GM12878 (cell line): ENCODE measurements around the gene LPCAT3. TPM values are rescaled to one million over a fixed set of nuclear protein-coding genes. Genes with fewer than 3 reads are reported as not detected.

ENCODE experiments used
- ATAC-seq: fragments of 200-7000 bp; cut with Tn5 transposase; 3 replicates; pipeline ENCODE4 v1.9.1; 2020; ENCODE audit warnings: mild to moderate bottlenecking, moderate library complexity
- BruUV-seq: library from RNA; stranded (reverse); fragments of 400-500 nt; replicated peaks from 2 replicates; lab custom pipeline; 2021; lab: Mats Ljungman, UMichigan
- CTCF ChIA-PET: fragments of 300-600 bp; sonication (Branson Sonifier 250); formaldehyde crosslinking; extraction: SDS; loops from one replicate; lab custom pipeline; 2021; ENCODE audit warnings: inconsistent platforms; lab: Yijun Ruan, JAX
- POLR2A ChIA-PET: fragments of 350-600 bp; formaldehyde crosslinking; extraction: SDS; loops from one replicate; lab custom pipeline; 2021; ENCODE audit warnings: inconsistent platforms; lab: Charles Lee
- RAD21 ChIA-PET: fragments of 300-600 bp; sonication (Branson Sonifier 250); formaldehyde crosslinking; loops from one replicate; lab custom pipeline; 2023; ENCODE audit warnings: antibody characterized with exemption; ENCODE audit not compliant: unreplicated experiment; lab: Charles Lee
- SMC1A ChIA-PET: fragments of 300-600 bp; sonication (Branson Sonifier 250); formaldehyde crosslinking; loops from one replicate; lab custom pipeline; 2023; ENCODE audit not compliant: unreplicated experiment, uncharacterized antibody; lab: Charles Lee
- DNase-seq: peaks from one replicate; pipeline ENCODE4 v3.0.0-alpha.2; 2011; ENCODE audit warnings: low read depth, low spot score
- FAIRE-seq: peaks from 3 replicates; lab custom pipeline; 2011; peaks lifted over from hg19 to GRCh38; lab: Jason Lieb, UNC
- H2AFZ ChIP-seq: 2 replicates; pipeline ENCODE4 v1.6.0; 2011; ENCODE audit warnings: low read depth, low read length, control low read depth; ENCODE audit not compliant: control insufficient read depth
- H3K27ac ChIP-seq: 2 replicates; pipeline ENCODE4 v1.5.1; 2011; ENCODE audit warnings: control low read depth; ENCODE audit not compliant: control insufficient read depth, insufficient read depth
- H3K27me3 ChIP-seq, 2 experiments: replicated peaks in 1 of 2; 2 replicates each; pipeline versions ENCODE4 v1.6.0 to v1.6.1; 2011; ENCODE audit warnings: low read length in 1 of 2; ENCODE audit not compliant: control insufficient read depth in 2 of 2, insufficient read depth in 2 of 2
- H3K36me3 ChIP-seq, 2 experiments: 2 replicates each; pipeline ENCODE4 v1.5.1; 2011; ENCODE audit warnings: low read length in 1 of 2; ENCODE audit not compliant: control insufficient read depth in 2 of 2, insufficient read depth in 2 of 2
- H3K4me1 ChIP-seq: 2 replicates; pipeline ENCODE4 v1.6.1; 2011; ENCODE audit warnings: mild to moderate bottlenecking, low read length, moderate library complexity, mixed read lengths; ENCODE audit not compliant: control insufficient read depth, insufficient read depth
- H3K4me2 ChIP-seq: 2 replicates; pipeline ENCODE4 v1.6.0; 2011; ENCODE audit warnings: control low read depth; ENCODE audit not compliant: control insufficient read depth, insufficient read depth
- H3K4me3 ChIP-seq: fragments of 200-600 bp; sonication (generic); 2 replicates; pipeline ENCODE4 v1.5.1; 2016
- H3K79me2 ChIP-seq: 2 replicates; pipeline ENCODE4 v1.6.0; 2011; ENCODE audit warnings: low read length; ENCODE audit not compliant: control insufficient read depth, insufficient read depth
- H3K9ac ChIP-seq: 2 replicates; pipeline ENCODE4 v1.8.0; 2011; ENCODE audit warnings: low read length, control low read depth, mixed read lengths; ENCODE audit not compliant: control insufficient read depth, insufficient read depth
- H3K9me3 ChIP-seq: replicated peaks from 3 replicates; pipeline ENCODE4 v1.5.1; 2011; ENCODE audit warnings: mild to moderate bottlenecking, low read length; ENCODE audit not compliant: control insufficient read depth, insufficient read depth
- H4K20me1 ChIP-seq: 2 replicates; pipeline ENCODE4 v1.6.0; 2011; ENCODE audit not compliant: control insufficient read depth, insufficient read depth
- CTCF ChIP-seq, 3 experiments: IDR thresholded peaks in 2 of 3; conservative IDR thresholded peaks in 1 of 3; 2 replicates each; pipeline ENCODE4 v1.5.1; 2011; ENCODE audit warnings: low read depth in 3 of 3, low read length in 3 of 3, mild to moderate bottlenecking in 3 of 3, control low read depth in 2 of 3, moderate library complexity in 2 of 3, inconsistent platforms in 1 of 3, mixed read lengths in 1 of 3; ENCODE audit not compliant: control insufficient read depth in 2 of 3, insufficient read depth in 1 of 3; ENCODE audit errors: extremely low read depth in 1 of 3
- ESRRA ChIP-seq: IDR thresholded peaks from 2 replicates; pipeline ENCODE4 v1.6.1; 2012; ENCODE audit warnings: mild to moderate bottlenecking, low read length, improper control_type of control experiment
- GATAD2B ChIP-seq: fragments of 450-650 bp; conservative IDR thresholded peaks from 2 replicates; pipeline ENCODE4 v1.6.1; 2017; ENCODE audit warnings: low read depth, mild to moderate bottlenecking, moderate library complexity
- JUNB ChIP-seq: IDR thresholded peaks from 2 replicates; pipeline ENCODE4 v1.6.1; 2016; ENCODE audit warnings: antibody characterized with exemption, mild to moderate bottlenecking
- JUND ChIP-seq: IDR thresholded peaks from 2 replicates; pipeline ENCODE4 v1.6.1; 2012; ENCODE audit warnings: low read depth, mild to moderate bottlenecking, low read length, improper control_type of control experiment, moderate library complexity
- MTA3 ChIP-seq: IDR thresholded peaks from 2 replicates; pipeline ENCODE4 v1.6.1; 2012; ENCODE audit warnings: low read length, inconsistent platforms, borderline replicate concordance
- MYC ChIP-seq: IDR thresholded peaks from 2 replicates; pipeline ENCODE4 v1.6.1; 2011; ENCODE audit warnings: mild to moderate bottlenecking, low read length, moderate library complexity, inconsistent platforms; ENCODE audit not compliant: insufficient read depth, insufficient replicate concordance, insufficient read length, severe bottlenecking
- NR2C1 ChIP-seq: fragments of 450-650 bp; IDR thresholded peaks from 2 replicates; pipeline ENCODE4 v1.6.1; 2017; ENCODE audit warnings: antibody characterized with exemption, mild to moderate bottlenecking, moderate library complexity
- POU2F2 ChIP-seq: IDR thresholded peaks from 3 replicates; pipeline ENCODE4 v1.6.1; 2011; ENCODE audit warnings: low read depth, mild to moderate bottlenecking, low read length, borderline replicate concordance
- RCOR1 ChIP-seq: conservative IDR thresholded peaks from 2 replicates; pipeline ENCODE4 v1.6.1; 2012; ENCODE audit warnings: low read depth, low read length, improper control_type of control experiment
- RELA ChIP-seq: fragments of 450-650 bp; IDR thresholded peaks from 2 replicates; pipeline ENCODE4 v1.8.0; 2014; ENCODE audit warnings: borderline replicate concordance; ENCODE audit not compliant: partially characterized antibody
- TAF1 ChIP-seq: IDR thresholded peaks from 2 replicates; pipeline ENCODE4 v1.6.1; 2011; ENCODE audit warnings: mild to moderate bottlenecking, low read depth, low read length, borderline replicate concordance
- WGBS: methylation state at CpG from one replicate; pipeline ENCODE4 v1.1.6; 2016; ENCODE audit warnings: low lambda C conversion rate; ENCODE audit not compliant: insufficient replicate concordance, insufficient coverage; ENCODE audit errors: missing lambda C conversion rate; 5-methylcytosine and 5-hydroxymethylcytosine counted together
- in situ Hi-C: fragments of 300-500 bp; cut with MboI; formaldehyde crosslinking; loops from 9 replicates; pipeline ENCODE4 v1.14.3; 2018; ENCODE audit warnings: mixed read lengths
- intact Hi-C: fragments of 100-400 bp; cut with micrococcal nuclease; formaldehyde crosslinking; loops from one replicate; pipeline ENCODE4 v1.14.2; 2022; ENCODE audit not compliant: unreplicated experiment
- polyA plus RNA-seq, 11 experiments: library from polyadenylated mRNA; depleted of rRNA in 4 of 11; unstranded in 6 of 11; stranded (reverse) in 5 of 11; fragments of >200 nt; fragmentation: Nextera tagmentation in 4 of 11; fragmentation: Illumina TruSeq in 1 of 11; extraction: Ambion mirVana in 4 of 11; extraction: Trizol in 1 of 11; gene quantifications; 1 replicate in 1 of 11; 2 replicates in 10 of 11; pipeline versions ENCODE4 v1.2.1 to v1.2.3, GENCODE V29; 2011 to 2016; ENCODE audit warnings: inconsistent platforms in 2 of 11, missing spikeins in 2 of 11, low read depth in 1 of 11
- total RNA-seq, 4 experiments: library from RNA; depleted of rRNA in 3 of 4; stranded (reverse); fragments of >200 nt in 3 of 4; fragmentation: Illumina TruSeq in 1 of 4; extraction: Trizol in 1 of 4; gene quantifications; 2 replicates each; pipeline versions ENCODE4 v1.2.1 to v1.2.3, GENCODE V29; 2013 to 2021

LPCAT3 gene
- total and polyA plus RNA-seq, 10 of the 15 experiments (the other 5 are each of a cell fraction or from before 2014, with no cell fraction given), result 2.6 to 48.3 (median 23.0) TPM

DNA sequence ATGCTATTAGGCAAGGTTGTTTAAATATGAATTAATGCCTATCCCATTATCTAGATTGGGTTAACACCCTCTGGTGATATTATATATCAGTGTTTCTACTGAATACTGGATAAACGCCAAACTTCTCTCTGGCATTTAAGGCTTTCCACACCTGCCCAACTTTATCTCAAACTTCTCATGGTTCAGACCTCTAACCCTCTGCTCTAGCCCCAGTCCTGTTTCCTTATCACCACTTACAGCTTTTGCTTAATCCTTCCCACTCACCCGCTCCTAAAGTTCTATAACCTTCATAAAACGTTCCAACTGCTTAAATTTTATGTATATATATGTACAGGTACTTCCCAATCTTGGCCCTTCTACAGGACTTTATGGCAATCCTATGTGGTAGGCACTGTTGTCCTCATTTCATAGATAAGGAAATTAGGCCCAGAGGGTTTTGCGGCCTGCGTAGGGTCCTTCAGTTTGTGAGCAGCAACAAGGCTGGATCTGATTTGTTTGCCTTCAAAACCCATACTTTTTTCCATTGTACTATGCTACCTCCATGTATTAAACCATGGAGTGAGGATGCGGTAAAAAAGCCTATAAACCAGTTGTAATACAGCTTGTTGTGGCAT lies 1.2 kb downstream of the LPCAT3 start:
- Histone ChIP-seq H3K27me3 (no peaks in the 10 kb centered on the region), H3K4me2 (peak overlapping the region; percentile 44), H3K9me3 (no peaks in the 10 kb centered on the region), H2AFZ (no peak overlapping the region), H3K79me2 (peaks cover 16% of the 10 kb centered on the region), H3K4me1 (no peaks in the 10 kb centered on the region), H4K20me1 (no peaks in the 10 kb centered on the region; the same call in 1 of the 2 replicates), H3K9ac (0 out of 2 replicates have a peak overlapping the region, but pooled peaks have one; percentile 1), H3K27ac (no peak overlapping the region), H3K36me3 (no peaks in the 10 kb centered on the region), H3K4me3 (peak overlapping the region; percentile 91)
- 76% methylated on average over 6 of the region's 6 CpGs for WGBS
- ATAC-seq, result no peak
- ChIA-PET RAD21 (interaction anchor here (1.3 to 2.8 kb wide), 3 partner anchors 58 to 96 kb away, joined by 4 to 14 read pairs (median 5); partner anchors contain the start of genes C12orf57 and RNU7-1), CTCF (interaction anchor here (0.8 to 2.6 kb wide), 11 partner anchors 9 to 144 kb away, joined by 3 to 13 read pairs (median 5); partner anchors contain the start of genes C1R and SPSB2), POLR2A (interaction anchor here (0.9 to 2.9 kb wide), 4 partner anchors 11 to 96 kb away, joined by 3 to 10 read pairs (median 4); no protein-coding TSS in a partner anchor), SMC1A (interaction anchor here (0.9 to 3.6 kb wide), 6 partner anchors 9 to 96 kb away, joined by 3 to 11 read pairs (median 6); partner anchors contain the start of gene C1RL)
- BruUV-seq, result TSS peak; percentile 73
- TF ChIP-seq RCOR1 (no peak), JUNB (no peak), RELA (no peak), NR2C1 (no peak), CTCF (IDR thresholded peaks at IDR 0.05 in 2 of 3, conservative IDR thresholded peaks at IDR 0.05 in 1 of 3; ENCODE audit: control insufficient read depth in 2 of 3, extremely low read depth in 1 of 3, insufficient read depth in 1 of 3, low read depth in 3 of 3, low read length in 3 of 3) (no peak), POU2F2 (no peak), JUND (no peak), MYC (no peak), ESRRA (no peak), GATAD2B (no peak), TAF1 (no peak), MTA3 (no peak)
- no peak for FAIRE-seq
- no peak for DNase-seq
- in situ Hi-C loops, result no loop called here
- intact Hi-C loops, result loop anchor here (5.0 kb wide), 2 partner anchors 45 to 75 kb away; partner anchors contain the start of genes C1R, EMG1 and PHB2
